MM.1S (cell line): ENCODE data around the gene MCCC2.

Source experiments
- DNase-seq: peaks from one replicate; pipeline ENCODE4 v3.0.0-alpha.2; 2015
- H2AFZ ChIP-seq: fragments of 300-600 bp; sonication (generic); 2 replicates; pipeline ENCODE4 v1.6.0; 2016; ENCODE audit warnings: antibody characterized with exemption, low read length
- H3F3A ChIP-seq: fragments of 300-600 bp; sonication (generic); 2 replicates; pipeline ENCODE4 v1.6.1; 2016; ENCODE audit warnings: mild to moderate bottlenecking, antibody characterized with exemption, low read length, moderate library complexity, mixed read lengths; ENCODE audit not compliant: insufficient read depth
- H3K27ac ChIP-seq: fragments of 300-600 bp; sonication (generic); 2 replicates; pipeline ENCODE4 v1.5.1; 2016; ENCODE audit warnings: mild to moderate bottlenecking, low read length
- H3K27me3 ChIP-seq: fragments of 300-600 bp; sonication (generic); replicated peaks from 2 replicates; pipeline ENCODE4 v1.6.0; 2016; ENCODE audit warnings: low read length; ENCODE audit not compliant: insufficient read depth
- H3K36me3 ChIP-seq: fragments of 300-600 bp; sonication (generic); replicated peaks from 2 replicates; pipeline ENCODE4 v1.6.1; 2016; ENCODE audit warnings: mild to moderate bottlenecking, low read length, mixed read lengths; ENCODE audit not compliant: insufficient read depth
- H3K4me1 ChIP-seq: fragments of 300-600 bp; sonication (generic); 2 replicates; pipeline ENCODE4 v1.6.1; 2016; ENCODE audit warnings: low read length, mixed read lengths
- H3K4me2 ChIP-seq: fragments of 300-600 bp; sonication (generic); 2 replicates; pipeline ENCODE4 v1.6.0; 2016; ENCODE audit warnings: low read depth, low read length
- H3K4me3 ChIP-seq: fragments of 300-600 bp; sonication (generic); 2 replicates; pipeline ENCODE4 v1.5.1; 2016; ENCODE audit warnings: low read length, mixed read lengths
- H3K79me2 ChIP-seq: fragments of 300-600 bp; sonication (generic); 2 replicates; pipeline ENCODE4 v1.6.1; 2016; ENCODE audit warnings: mixed run types, low read length, mixed read lengths
- H3K9ac ChIP-seq: fragments of 300-600 bp; sonication (generic); 2 replicates; pipeline ENCODE4 v1.6.1; 2016; ENCODE audit warnings: low read length, mixed read lengths
- H3K9me2 ChIP-seq: fragments of 300-600 bp; sonication (generic); replicated peaks from 2 replicates; pipeline ENCODE4 v1.6.1; 2016; ENCODE audit warnings: mild to moderate bottlenecking, low read length, mixed read lengths; ENCODE audit not compliant: insufficient read depth
- H3K9me3 ChIP-seq: fragments of 300-600 bp; sonication (generic); replicated peaks from 2 replicates; pipeline ENCODE4 v1.6.1; 2016; ENCODE audit warnings: mild to moderate bottlenecking, low read length, mixed read lengths; ENCODE audit not compliant: insufficient read depth
- H4K20me1 ChIP-seq: fragments of 300-600 bp; sonication (generic); 2 replicates; pipeline ENCODE4 v1.6.1; 2016; ENCODE audit warnings: mild to moderate bottlenecking, low read length, moderate library complexity, mixed read lengths; ENCODE audit not compliant: insufficient read depth
- EZH2 ChIP-seq: fragments of 300-600 bp; sonication (generic); optimal IDR thresholded peaks from 2 replicates; pipeline ENCODE3; 2017; ENCODE audit warnings: low read depth, mild to moderate bottlenecking, antibody characterized with exemption, low read length, mixed read lengths
- EZH2phosphoT487 ChIP-seq: fragments of 300-600 bp; sonication (generic); IDR thresholded peaks from 2 replicates; pipeline ENCODE4 v1.6.1; 2018; ENCODE audit warnings: antibody characterized with exemption, low read length
- TF ChIP-seq, protein P1 (sequence below): fragments of 300-600 bp; sonication (generic); IDR thresholded peaks from 2 replicates; pipeline ENCODE4 v1.5.1; 2016; ENCODE audit warnings: antibody characterized with exemption, low read length, mixed read lengths

The MCCC2 gene

DNA sequence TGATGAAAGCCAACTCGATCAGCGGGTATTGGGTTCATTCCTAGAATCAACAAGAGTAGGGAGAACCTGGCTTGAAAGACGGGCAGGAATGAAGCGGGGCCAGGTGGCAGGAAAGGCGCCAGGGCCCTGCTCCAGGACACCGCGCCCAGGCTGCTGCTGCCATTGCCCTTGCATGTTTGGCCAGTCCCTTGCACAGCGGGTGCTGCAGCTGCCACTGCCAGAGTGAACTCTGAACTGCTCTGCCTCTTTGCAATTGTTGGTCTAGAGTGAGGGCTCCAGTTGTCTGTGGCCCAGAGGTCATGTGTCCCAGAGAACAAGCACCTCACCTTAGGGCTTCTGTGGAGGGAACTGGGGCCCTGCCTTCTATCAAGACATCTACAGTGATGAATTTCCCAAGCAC is 107.9 kb downstream of the MCCC2 start:
- Histone ChIP-seq H3K4me1 (no peaks in the 10 kb centered on the region), H3K9me2 (no peaks in the 10 kb centered on the region), H3F3A (no peaks in the 10 kb centered on the region), H3K9ac (no peak overlapping the region), H3K27me3 (no peaks in the 10 kb centered on the region), H3K36me3 (no peaks in the 10 kb centered on the region), H3K27ac (no peak overlapping the region), H3K9me3 (no peaks in the 10 kb centered on the region), H2AFZ (no peak overlapping the region), H4K20me1 (no peaks in the 10 kb centered on the region), H3K79me2 (no peaks in the 10 kb centered on the region), H3K4me3 (no peak overlapping the region), H3K4me2 (no peak overlapping the region)
- no peak for TF ChIP-seq EZH2
- TF ChIP-seq EZH2phosphoT487 = no peak
- TF ChIP-seq, protein P1, sequence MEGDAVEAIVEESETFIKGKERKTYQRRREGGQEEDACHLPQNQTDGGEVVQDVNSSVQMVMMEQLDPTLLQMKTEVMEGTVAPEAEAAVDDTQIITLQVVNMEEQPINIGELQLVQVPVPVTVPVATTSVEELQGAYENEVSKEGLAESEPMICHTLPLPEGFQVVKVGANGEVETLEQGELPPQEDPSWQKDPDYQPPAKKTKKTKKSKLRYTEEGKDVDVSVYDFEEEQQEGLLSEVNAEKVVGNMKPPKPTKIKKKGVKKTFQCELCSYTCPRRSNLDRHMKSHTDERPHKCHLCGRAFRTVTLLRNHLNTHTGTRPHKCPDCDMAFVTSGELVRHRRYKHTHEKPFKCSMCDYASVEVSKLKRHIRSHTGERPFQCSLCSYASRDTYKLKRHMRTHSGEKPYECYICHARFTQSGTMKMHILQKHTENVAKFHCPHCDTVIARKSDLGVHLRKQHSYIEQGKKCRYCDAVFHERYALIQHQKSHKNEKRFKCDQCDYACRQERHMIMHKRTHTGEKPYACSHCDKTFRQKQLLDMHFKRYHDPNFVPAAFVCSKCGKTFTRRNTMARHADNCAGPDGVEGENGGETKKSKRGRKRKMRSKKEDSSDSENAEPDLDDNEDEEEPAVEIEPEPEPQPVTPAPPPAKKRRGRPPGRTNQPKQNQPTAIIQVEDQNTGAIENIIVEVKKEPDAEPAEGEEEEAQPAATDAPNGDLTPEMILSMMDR = no peak
- DNase-seq = no peak

DNA sequence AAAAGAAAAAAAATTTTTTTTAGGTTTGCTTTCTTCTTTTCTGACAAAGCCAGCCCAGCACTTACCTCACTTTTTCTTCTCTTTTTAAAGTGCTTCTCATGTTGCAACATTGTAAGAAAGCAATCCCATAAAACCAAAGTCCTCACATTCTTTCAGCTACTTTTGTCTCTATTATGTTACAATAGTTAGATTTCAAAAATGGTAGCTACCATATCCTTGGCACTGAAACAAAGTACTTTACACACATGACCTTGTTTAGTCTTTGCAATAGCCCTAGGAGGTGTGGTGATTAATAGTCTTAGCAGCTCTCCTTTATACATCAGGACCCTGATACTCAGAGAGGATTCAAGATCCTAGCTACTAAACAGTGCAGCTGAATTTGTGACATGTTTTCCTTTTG is 108.5 kb downstream of the MCCC2 start:
- no peaks in the 10 kb centered on the region for H3K27me3 ChIP-seq
- H3K4me3 ChIP-seq = no peak overlapping the region
- H3K4me1 ChIP-seq = no peaks in the 10 kb centered on the region
- TF ChIP-seq EZH2 = no peak
- TF ChIP-seq, protein P1 = no peak
- TF ChIP-seq EZH2phosphoT487 = no peak
- H3F3A ChIP-seq = no peaks in the 10 kb centered on the region
- no peak overlapping the region for H3K4me2 ChIP-seq
- no peaks in the 10 kb centered on the region for H3K9me3 ChIP-seq
- no peaks in the 10 kb centered on the region for H4K20me1 ChIP-seq
- no peaks in the 10 kb centered on the region for H3K9me2 ChIP-seq
- H3K36me3 ChIP-seq = no peaks in the 10 kb centered on the region
- no peak for DNase-seq
- no peak overlapping the region for H2AFZ ChIP-seq
- H3K9ac ChIP-seq = no peak overlapping the region
- H3K27ac ChIP-seq = no peak overlapping the region
- no peaks in the 10 kb centered on the region for H3K79me2 ChIP-seq

DNA sequence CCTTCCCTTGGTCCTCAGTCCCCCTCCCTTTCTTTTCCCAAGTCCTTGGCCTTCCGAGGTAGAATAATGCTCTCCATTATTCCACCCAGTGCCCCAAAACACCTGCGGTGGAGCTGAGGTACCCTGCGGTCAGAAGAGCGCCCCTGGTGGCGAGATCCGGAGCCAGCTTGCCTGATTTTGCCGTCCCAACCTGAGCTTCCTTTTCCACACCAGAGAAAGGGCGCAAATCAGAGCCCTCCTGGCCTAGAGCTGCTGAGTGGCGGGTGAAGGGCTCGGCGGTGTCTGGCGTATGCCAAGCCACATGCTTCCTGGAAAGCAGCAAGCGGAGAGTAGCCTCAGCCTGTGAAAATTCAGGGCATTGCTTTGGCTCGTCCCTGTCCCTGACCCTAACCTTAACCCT is 110.8 kb downstream of the MCCC2 start:
- no peaks in the 10 kb centered on the region for H3K27me3 ChIP-seq
- no peaks in the 10 kb centered on the region for H3F3A ChIP-seq
- no peaks in the 10 kb centered on the region for H3K9me2 ChIP-seq
- no peak overlapping the region for H3K4me2 ChIP-seq
- no peak overlapping the region for H3K27ac ChIP-seq
- no peaks in the 10 kb centered on the region for H4K20me1 ChIP-seq
- no peaks in the 10 kb centered on the region for H3K9me3 ChIP-seq
- no peaks in the 10 kb centered on the region for H3K79me2 ChIP-seq
- no peak overlapping the region for H2AFZ ChIP-seq
- H3K4me1 ChIP-seq = no peaks in the 10 kb centered on the region
- no peak overlapping the region for H3K9ac ChIP-seq
- DNase-seq = no peak
- no peak overlapping the region for H3K4me3 ChIP-seq
- H3K36me3 ChIP-seq = no peaks in the 10 kb centered on the region
- TF ChIP-seq EZH2 (no peak), EZH2phosphoT487 (no peak)
- TF ChIP-seq, protein P1 = no peak; the same call in 1 of the 2 replicates
